C4-2B (cell line): ENCODE data around the gene TTLL8.

Source experiments
- H3K27ac ChIP-seq: fragments of 450-650 bp; 2 replicates; pipeline ENCODE4 v1.5.1; 2017
- ZFX ChIP-seq: fragments of 450-650 bp; IDR thresholded peaks from 2 replicates; pipeline ENCODE4 v1.6.1; 2017
- TF ChIP-seq, protein P1 (sequence below): fragments of 450-650 bp; conservative IDR thresholded peaks from 2 replicates; pipeline ENCODE4 v1.5.1; 2017; ENCODE audit warnings: mild to moderate bottlenecking

The TTLL8 gene

DNA sequence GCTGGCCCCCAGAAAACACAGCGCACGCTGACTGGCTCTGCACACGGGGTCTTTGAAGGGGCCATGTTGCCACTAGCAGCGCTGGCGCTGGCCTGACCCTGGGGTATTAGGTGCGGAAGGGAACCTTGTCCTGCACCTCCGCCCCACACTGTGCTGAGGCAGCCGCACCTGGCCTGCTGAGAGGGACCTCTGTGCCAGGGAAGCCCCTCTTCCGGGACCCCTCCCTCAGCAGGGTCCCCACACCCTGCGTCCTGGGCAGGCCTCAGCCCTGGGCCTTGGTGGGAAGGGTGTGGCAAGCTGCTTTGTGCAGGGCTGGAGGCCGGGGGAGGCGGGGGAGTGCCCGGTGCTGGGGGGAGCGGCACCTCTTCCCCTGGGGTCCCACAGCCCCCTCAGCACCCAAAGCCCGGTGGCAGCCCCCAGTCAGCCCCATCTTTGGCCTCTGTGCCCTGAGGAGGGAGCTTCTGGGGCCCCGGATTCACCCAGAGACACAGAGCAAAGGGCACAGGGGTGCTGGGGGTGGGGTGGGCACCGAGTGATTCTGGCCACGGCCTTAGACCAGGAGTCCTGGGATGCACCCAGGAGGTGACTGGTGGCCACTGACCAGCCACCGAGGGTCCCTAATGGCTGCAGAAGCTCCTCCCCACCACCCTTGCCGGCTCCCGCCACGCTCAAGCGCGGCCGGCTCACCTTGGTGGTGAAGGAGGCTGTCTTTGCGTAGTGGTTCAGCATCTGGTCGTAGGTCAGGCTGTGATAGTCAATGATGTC lies 11.4 kb downstream of the TTLL8 start:
- TF ChIP-seq, protein P1, sequence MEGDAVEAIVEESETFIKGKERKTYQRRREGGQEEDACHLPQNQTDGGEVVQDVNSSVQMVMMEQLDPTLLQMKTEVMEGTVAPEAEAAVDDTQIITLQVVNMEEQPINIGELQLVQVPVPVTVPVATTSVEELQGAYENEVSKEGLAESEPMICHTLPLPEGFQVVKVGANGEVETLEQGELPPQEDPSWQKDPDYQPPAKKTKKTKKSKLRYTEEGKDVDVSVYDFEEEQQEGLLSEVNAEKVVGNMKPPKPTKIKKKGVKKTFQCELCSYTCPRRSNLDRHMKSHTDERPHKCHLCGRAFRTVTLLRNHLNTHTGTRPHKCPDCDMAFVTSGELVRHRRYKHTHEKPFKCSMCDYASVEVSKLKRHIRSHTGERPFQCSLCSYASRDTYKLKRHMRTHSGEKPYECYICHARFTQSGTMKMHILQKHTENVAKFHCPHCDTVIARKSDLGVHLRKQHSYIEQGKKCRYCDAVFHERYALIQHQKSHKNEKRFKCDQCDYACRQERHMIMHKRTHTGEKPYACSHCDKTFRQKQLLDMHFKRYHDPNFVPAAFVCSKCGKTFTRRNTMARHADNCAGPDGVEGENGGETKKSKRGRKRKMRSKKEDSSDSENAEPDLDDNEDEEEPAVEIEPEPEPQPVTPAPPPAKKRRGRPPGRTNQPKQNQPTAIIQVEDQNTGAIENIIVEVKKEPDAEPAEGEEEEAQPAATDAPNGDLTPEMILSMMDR = no peak
- TF ChIP-seq ZFX = no peak
- no peak overlapping the region for H3K27ac ChIP-seq

DNA sequence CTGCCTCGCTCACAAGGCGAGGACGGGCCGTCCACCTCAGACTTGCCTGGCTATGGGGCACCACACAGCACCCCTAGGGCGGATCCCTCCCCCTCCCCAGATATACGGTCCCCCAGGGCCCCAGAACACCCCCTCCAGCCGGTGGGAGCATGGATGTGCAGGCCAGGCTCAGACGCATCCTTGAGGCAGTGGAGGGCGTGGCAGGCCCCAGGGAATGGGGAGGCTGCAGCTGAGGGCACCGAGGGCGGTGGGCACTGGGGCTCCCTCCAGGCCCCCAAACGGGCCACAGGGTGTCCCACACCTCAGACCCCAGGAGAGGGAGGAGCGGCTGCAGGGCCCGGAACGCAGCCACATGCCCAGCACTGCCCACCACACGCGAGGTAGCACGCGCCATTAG lies 12.1 kb downstream of the TTLL8 start:
- TF ChIP-seq, protein P1 = no peak
- no peak for TF ChIP-seq ZFX
- H3K27ac ChIP-seq = no peak overlapping the region

DNA sequence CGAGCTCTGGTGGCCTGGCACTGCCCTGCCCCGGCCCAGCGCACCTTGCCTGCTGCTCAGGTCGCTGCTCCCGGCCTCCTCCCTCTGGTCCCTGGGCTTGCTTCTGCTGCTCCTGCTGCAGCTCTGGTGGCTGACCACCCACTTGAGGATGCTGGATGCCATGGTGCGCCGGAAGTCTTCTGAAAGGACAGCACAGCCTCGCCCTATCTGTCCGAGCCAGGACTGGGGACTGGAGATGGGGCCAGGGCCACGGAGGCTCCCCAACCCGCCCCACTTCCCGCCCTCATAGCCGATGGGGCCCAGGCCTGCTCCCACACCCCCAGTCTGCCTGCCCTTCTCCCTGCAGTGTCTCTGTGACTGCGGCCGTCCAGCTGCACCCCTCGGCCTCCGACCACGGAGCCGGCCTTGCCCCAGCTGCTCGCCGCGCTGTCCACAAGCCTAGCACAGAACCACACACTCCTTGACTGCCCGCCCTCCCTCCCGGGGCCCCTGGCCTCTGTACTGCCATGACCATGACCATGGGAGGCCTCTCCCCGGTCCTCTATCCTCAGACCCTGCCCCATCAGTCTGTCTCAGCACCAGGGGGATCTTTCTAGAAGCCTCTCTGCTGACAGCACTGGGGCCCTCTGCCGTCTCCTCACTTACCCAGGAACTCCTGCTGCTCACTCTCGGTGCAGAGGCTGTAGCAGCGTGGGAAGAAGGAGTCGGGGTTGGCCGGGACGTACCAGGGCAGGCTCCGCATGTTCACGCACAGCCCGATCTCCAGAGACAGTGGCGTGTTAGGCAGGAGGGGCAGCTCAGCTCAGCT lies 12.7 kb downstream of the TTLL8 start:
- TF ChIP-seq, protein P1 = no peak
- no peak for TF ChIP-seq ZFX
- no peak overlapping the region for H3K27ac ChIP-seq

DNA sequence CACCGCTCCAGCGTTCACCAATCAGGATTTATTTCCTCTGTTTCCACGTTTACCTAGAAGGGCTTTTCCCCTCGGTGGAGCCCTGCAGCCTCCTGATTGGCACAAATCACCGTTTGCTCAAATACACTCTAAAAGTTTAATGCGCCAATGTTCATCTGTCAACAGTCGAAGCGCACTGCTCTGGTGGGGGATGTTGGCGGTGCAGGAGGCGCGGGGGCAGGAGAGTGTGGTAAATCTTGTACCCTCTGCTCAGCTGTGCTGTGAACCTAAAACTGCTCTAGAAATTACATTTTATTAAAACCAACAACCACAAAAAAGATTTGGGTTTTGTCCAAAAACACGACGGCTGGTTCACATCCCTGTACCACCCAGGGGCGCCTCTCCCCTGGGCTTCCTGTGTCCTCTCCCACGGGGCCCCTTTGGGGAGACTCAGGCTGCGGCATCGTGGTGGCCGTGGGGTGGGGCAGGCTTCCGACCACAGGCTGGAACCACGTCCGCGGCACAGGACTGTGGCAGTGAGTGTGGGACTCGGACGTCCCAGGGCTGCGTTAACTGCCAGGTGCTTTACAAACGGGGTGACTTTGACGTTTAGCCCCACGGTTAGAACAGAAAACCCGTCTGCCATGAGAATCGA lies 13.5 kb downstream of the TTLL8 start:
- no peak for TF ChIP-seq ZFX
- no peak overlapping the region for H3K27ac ChIP-seq

DNA sequence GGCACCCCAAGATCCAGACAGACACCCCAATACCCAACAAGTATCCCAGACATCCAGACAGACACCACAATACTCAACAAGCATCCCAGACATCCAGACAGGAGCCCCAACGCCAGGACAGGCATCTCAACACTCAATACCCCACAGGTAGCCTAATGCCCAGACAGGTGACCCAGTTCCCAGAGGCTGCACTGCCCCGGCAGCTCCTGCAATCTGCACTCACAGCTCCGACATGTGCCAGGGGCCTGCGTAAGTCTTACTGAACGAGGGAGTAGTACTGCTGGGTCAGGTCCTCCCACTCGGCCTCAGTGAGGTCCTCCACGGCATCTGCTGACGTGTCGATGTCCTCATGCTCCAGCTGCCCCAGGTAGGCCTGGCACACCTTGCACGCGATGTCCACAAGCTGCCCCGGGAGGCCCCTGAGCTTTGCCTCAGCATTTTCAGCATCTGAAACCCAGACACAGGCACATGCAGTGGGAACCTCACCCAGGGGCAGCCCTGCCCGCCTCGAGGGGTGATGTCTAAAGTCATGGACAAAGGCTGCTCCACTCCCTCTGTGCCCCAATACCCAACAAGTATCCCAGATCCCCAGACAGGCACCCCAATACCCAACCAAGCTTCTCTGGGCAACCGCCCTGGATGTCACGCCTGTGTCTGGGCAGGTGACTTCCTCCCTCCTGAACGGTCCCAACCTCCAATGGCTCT lies 16.6 kb downstream of the TTLL8 start:
- TF ChIP-seq, protein P1 = no peak
- TF ChIP-seq ZFX = no peak
- H3K27ac ChIP-seq = no peak overlapping the region

DNA sequence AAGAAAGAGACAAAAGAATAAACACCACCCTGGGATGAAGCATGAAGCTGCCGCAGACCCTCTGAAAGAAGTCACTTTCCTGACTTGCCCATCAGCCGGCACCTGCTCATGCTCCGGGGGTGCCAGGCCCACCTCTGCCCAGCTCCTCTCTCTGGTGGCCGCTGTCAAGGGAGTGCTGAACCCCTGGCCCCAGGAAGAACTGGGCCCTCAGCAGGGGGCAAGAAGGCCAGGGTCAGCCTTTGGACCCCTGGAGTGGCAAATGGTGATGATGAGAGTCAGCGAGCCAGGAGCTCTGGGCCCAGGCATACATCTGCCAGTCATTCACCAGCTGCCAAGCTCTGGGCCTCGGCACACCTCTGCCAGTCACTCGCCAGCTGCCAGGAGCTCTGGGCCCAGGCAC lies 17.4 kb downstream of the TTLL8 start:
- no peak overlapping the region for H3K27ac ChIP-seq
- no peak for TF ChIP-seq ZFX
- TF ChIP-seq, protein P1 = no peak

DNA sequence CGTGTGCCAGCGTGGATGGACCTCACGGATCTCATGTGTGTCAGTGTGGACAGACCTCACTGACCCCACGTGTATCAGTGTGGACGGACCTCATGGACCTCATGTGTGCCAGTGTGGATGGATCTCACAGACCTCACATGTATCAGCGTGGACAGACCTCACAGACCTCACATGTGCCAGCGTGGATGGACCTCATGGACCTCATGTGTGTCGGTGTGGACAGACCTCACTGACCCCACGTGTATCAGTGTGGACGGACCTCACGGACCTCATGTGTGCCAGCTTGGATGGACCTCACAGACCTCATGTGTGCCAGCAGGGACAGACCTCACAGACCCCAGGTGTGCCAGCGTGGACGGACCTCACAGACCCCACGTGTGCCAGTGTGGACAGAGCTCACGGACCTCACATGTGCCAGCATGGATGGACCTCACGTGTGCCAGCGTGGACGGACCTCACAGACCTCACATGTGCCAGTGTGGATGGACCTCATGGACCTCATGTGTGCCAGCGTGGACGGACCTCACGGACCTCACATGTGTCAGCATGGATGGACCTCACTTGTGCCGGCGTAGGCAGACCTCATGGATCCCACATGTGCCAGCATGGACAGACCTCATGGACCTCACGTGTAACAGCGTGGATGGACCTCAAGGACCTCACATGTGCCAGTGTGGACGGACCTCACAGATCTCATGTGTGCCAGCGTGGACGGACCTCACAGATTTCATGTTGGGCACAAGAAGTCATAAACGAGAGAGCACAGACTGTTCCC lies 18.2 kb downstream of the TTLL8 start:
- H3K27ac ChIP-seq = no peak overlapping the region

More for the DNA sequence above, 18.2 kb downstream of the TTLL8 start:
- TF ChIP-seq, protein P1 = no peak
- no peak for TF ChIP-seq ZFX
